IMR-90 (cell line): Measurements from ENCODE around the gene TNK1.
"Not testable (repeated sequence)": the region's sequence is repeated elsewhere in the genome, so short reads cannot be mapped to it uniquely, and the experiment has no call there.

ENCODE experiments used
- BHLHE40 ChIP-seq: fragments of 150-350 bp; IDR thresholded peaks from 2 replicates; pipeline ENCODE4 v1.6.1; 2016; ENCODE audit warnings: mild to moderate bottlenecking, low read depth, low read length
- CEBPB ChIP-seq: IDR thresholded peaks from 2 replicates; pipeline ENCODE4 v1.6.1; 2012; ENCODE audit warnings: low read depth, low read length, improper control_type of control experiment
- FOS ChIP-seq: fragments of 150-350 bp; IDR thresholded peaks from 2 replicates; pipeline ENCODE4 v1.6.1; 2016; ENCODE audit warnings: low read depth, low read length
- MXI1 ChIP-seq: IDR thresholded peaks from 2 replicates; pipeline ENCODE4 v1.6.1; 2012; ENCODE audit warnings: low read depth, mild to moderate bottlenecking, low read length, moderate library complexity, borderline replicate concordance
- POLR2A ChIP-seq: IDR thresholded peaks from 2 replicates; pipeline ENCODE4 v1.6.1; 2012; ENCODE audit warnings: mild to moderate bottlenecking, low read depth, low read length
- RAD21 ChIP-seq: IDR thresholded peaks from 2 replicates; pipeline ENCODE4 v1.6.1; 2012; ENCODE audit warnings: low read length, improper control_type of control experiment
- RCOR1 ChIP-seq: IDR thresholded peaks from 2 replicates; pipeline ENCODE4 v1.6.1; 2012; ENCODE audit warnings: mild to moderate bottlenecking, low read length, improper control_type of control experiment; ENCODE audit not compliant: insufficient replicate concordance
- RFX5 ChIP-seq: IDR thresholded peaks from 2 replicates; pipeline ENCODE4 v1.8.0; 2012; ENCODE audit warnings: low read depth, mild to moderate bottlenecking, low read length, moderate library complexity
- SMC3 ChIP-seq: fragments of 150-350 bp; IDR thresholded peaks from 2 replicates; pipeline ENCODE4 v1.6.1; 2016; ENCODE audit warnings: low read depth, mild to moderate bottlenecking, antibody characterized with exemption, low read length, moderate library complexity
- TF ChIP-seq, protein P1 (sequence below): conservative IDR thresholded peaks from 2 replicates; pipeline ENCODE4 v1.5.1; 2012; ENCODE audit warnings: mild to moderate bottlenecking, low read depth, low read length, improper control_type of control experiment
- TF ChIP-seq, protein P2 (sequence below): fragments of 150-350 bp; IDR thresholded peaks from 2 replicates; pipeline ENCODE4 v1.6.1; 2017; ENCODE audit warnings: mild to moderate bottlenecking, antibody characterized with exemption, low read length, low read depth
- TF ChIP-seq, protein P3 (sequence below): fragments of 150-350 bp; IDR thresholded peaks from 2 replicates; pipeline ENCODE4 v1.6.1; 2016; ENCODE audit warnings: low read depth, mild to moderate bottlenecking, low read length, moderate library complexity, borderline replicate concordance

DNA sequence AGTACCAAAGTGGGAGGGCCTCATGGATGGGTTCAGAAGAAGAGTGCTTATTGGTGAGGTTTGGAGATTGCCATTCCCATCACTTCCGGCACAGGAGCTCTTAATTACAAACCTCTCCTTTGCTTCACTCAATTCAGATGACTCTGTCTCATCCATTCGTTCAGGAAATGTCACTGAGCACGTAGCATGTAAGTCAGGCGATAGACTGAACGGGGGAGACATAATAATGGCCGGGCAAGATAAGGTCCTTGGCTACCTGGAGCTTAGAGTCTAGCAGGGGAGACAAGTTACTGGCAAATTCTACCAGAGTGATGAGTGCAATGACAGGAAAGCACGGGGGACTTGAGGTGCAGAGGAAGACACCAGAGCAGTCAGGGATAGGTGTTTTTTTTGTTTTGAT is 14.9 kb upstream of the TNK1 start:
- TF ChIP-seq CEBPB, FOS, BHLHE40, POLR2A, SMC3, RAD21, MXI1, RFX5, RCOR1: not testable (repeated sequence)
- TF ChIP-seq, protein P1, sequence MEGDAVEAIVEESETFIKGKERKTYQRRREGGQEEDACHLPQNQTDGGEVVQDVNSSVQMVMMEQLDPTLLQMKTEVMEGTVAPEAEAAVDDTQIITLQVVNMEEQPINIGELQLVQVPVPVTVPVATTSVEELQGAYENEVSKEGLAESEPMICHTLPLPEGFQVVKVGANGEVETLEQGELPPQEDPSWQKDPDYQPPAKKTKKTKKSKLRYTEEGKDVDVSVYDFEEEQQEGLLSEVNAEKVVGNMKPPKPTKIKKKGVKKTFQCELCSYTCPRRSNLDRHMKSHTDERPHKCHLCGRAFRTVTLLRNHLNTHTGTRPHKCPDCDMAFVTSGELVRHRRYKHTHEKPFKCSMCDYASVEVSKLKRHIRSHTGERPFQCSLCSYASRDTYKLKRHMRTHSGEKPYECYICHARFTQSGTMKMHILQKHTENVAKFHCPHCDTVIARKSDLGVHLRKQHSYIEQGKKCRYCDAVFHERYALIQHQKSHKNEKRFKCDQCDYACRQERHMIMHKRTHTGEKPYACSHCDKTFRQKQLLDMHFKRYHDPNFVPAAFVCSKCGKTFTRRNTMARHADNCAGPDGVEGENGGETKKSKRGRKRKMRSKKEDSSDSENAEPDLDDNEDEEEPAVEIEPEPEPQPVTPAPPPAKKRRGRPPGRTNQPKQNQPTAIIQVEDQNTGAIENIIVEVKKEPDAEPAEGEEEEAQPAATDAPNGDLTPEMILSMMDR: not testable (repeated sequence)
- TF ChIP-seq, protein P2, sequence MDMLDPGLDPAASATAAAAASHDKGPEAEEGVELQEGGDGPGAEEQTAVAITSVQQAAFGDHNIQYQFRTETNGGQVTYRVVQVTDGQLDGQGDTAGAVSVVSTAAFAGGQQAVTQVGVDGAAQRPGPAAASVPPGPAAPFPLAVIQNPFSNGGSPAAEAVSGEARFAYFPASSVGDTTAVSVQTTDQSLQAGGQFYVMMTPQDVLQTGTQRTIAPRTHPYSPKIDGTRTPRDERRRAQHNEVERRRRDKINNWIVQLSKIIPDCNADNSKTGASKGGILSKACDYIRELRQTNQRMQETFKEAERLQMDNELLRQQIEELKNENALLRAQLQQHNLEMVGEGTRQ: not testable (repeated sequence)
- TF ChIP-seq, protein P3, sequence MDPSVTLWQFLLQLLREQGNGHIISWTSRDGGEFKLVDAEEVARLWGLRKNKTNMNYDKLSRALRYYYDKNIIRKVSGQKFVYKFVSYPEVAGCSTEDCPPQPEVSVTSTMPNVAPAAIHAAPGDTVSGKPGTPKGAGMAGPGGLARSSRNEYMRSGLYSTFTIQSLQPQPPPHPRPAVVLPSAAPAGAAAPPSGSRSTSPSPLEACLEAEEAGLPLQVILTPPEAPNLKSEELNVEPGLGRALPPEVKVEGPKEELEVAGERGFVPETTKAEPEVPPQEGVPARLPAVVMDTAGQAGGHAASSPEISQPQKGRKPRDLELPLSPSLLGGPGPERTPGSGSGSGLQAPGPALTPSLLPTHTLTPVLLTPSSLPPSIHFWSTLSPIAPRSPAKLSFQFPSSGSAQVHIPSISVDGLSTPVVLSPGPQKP: not testable (repeated sequence)
